GM18867 (cell line): ENCODE data around the gene MIGA2.

Experiments
- ATAC-seq: cut with Tn5 transposase; IDR thresholded peaks from one replicate; pipeline ENCODE4 v1.9.1; 2021; ENCODE audit warnings: mild to moderate bottlenecking, moderate library complexity; ENCODE audit not compliant: unreplicated experiment

MIGA2 gene

GRCh38 chr9:129118799-129119198, 82.4 kb downstream of the MIGA2 start:
- ATAC-seq = no peak

- no peak for ATAC-seq
Measured at GRCh38 chr9:129121483-129121882, 85.1 kb downstream of the MIGA2 start.
